GM21723 (cell line): ENCODE results near the gene UCN.
"Not testable (repeated sequence)": the region's sequence is repeated elsewhere in the genome, so short reads cannot be mapped to it uniquely, and the experiment has no call there.

Experiments
- ATAC-seq: cut with Tn5 transposase; IDR thresholded peaks from one replicate; pipeline ENCODE4 v1.9.1; 2021; ENCODE audit warnings: mild to moderate bottlenecking, moderate library complexity; ENCODE audit not compliant: unreplicated experiment

UCN gene

DNA sequence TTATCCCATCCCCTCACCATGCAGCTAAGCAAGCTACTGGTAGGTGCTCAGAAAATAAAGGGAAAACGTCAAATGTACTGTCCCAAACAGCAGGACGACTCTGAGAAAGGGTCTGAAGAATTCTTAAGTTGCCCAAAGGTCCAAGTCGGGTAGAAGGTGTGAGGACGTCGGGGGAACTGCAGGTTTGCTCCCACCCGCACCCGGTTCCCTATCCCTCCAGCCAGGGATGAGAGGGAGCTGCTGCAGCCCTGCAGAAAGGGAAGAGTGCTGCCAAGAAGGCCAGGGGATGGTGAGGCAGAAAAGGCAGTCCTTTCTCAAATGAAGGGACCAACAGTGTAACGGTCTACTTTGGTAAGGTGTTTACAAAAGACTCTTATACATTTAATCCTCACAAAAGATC lies 6.9 kb upstream of the UCN start:
- ATAC-seq = no peak

DNA sequence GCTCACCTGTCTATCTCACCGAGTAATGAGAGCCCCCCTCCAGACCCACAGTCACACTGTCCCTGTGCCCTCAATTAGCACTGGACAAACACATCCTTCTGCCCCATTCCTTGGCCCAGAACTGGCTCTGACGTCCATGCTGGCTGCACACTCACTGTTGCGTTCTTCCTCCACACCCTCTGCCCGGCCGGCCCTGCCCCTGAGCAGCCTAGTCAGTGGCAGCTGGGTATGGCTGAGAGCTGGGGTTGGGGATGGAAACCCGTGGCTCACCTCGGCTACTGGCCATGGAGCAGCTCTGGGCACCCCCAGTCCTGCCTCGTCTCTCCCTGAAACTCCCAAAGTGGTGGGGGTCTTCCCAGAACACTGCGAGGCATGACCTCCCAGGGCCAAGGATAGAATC lies 6.5 kb upstream of the UCN start:
- ATAC-seq = no peak

DNA sequence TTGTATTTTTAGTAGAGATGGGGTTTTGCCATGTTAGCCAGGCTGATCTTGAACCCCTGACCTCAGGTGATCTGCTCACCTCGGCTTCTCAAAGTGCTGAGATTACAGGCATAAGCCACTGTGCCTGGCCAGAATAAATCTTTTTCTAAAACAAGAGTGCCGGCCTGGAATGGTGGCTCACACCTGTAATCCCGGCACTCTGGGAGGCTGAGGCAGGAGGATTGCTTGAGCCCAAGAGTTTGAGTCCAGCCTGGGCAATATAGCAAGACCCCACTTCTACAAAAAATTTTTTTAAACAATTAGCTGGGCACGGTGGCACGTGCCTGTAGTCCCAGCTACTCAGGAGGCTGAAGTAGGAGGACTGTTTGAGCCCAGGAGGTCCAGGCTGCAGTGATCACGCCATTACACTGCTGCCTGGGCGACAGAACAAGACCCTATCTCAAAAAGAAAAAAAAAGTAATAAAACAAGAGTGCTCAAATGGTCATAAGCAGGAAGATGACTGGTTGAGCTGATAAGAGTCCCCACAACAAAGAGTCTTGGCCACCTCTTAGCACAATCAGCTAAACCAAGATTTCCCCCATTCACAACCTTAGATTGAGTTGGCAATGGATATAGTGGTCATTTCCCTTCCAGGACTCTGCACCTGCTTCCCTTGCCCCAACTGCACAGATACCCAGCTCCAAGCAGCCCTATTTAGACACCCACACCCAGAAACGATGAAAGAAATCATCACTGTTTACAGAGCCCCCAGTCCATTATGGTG lies 5.8 kb upstream of the UCN start:
- no peak for ATAC-seq

DNA sequence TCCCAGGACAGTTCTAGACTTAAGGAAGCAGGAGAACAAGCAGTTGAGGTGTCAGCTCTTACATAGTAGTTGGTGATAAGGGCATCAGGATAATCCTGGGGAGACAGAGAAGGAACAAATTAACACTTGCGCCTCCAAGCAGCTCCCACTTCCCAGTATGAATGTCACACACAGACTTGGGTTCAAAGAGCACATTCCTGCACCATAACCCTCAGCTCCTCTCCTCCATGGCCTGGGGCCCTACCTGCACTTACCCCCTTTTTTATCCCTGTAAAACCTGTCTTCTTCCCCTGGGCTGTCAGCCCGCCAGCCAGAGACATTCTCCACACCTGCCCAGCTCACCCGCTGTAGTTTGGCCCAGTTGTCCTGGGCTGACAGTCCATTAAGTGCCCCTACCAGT lies 3.9 kb upstream of the UCN start:
- ATAC-seq = no peak

DNA sequence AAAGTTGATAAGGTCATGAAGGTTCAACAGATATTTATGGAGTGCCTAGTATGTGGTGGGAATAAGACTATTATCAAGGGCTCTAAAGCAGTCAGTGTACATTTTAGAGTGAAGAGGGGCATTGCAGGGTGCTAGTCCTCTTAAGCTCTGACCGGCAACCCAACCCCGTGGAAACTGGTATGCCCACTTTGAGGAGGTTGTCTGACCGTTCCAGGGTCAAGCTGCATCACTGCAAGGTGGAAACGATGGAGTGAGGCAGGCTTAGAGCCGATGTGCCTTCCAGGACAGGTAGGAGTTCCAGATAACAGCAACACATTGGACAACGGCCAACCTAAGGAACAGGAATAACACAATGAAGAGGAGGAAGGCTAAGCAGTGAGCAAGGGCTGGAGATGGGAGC lies 1.4 kb upstream of the UCN start:
- no peak for ATAC-seq

GRCh38 chr2:27307545-27308358 lies 493 bp downstream of the UCN start:
- no peak for ATAC-seq

DNA sequence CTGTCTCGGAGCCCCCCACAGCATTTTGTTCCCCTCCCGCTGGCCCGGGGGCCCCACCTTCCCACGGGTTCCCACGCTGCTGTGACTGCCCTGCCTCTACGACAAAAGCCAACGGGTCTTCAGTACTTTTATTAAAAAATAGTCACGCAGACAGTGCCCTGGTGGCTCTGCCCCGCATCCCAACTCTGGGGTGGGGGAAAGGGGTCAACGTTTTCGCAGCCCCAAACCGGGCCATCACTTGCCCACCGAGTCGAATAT lies 1.0 kb downstream of the UCN start:
- no peak for ATAC-seq

GRCh38 chr2:27306573-27307286 lies 1.5 kb downstream of the UCN start:
- no peak for ATAC-seq

DNA sequence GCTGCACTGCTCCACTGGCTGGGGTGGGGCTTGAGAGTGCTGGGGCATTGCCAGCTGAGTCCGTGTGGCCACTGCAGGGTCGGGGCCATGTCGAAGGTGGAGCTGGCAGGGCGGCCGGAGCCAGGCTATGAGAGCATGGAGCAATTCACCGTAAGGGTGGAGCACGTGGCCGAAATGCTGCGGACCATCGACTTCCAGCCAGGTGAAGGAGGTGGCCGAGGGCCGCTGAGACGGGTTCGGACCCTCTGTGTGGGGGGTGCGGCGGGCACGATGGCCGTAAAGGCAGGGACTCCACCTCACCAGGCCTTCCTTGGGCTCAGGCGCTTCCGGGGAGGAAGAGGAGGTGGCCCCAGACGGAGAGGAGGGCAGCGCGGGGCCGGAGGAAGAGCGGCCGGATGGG lies 2.1 kb downstream of the UCN start:
- ATAC-seq = no peak

GRCh38 chr2:27305516-27305915 lies 2.7 kb downstream of the UCN start:
- ATAC-seq = no peak

DNA sequence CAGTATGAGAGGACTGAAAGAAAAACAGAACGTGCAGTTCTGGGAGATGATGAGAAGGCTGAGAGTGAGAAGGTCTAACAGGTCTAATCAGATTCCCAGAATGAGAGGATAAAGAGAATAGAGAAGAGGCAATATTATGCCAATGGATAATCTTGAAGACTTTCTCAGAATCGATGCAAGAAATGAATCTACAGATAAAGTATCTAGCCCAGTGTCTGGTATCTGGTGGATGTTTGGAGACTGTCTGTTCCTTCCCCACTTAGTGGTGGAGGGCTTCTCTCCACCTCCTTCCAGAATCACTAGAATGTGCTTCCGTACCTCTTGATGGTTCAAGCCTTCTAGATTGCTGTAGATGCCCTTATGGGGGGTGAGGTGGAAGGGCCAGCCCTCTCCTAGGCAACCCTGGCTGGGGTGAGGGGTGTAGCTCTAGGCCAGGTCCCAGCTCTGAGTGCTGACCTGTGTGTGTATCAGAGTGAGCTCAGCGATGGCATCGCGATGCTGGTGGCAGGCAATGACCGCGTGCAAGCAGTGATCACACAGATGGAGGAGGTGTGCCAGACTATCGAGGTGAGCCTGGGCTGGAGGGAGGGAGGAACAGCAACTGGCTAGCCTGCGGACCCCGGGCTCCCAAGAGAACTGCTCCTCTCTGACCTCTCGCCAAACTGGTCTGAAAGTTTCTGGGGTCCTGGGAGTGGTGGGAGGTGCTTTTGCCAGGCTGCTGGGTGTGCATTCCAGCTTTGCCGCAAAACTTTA lies 3.6 kb downstream of the UCN start:
- ATAC-seq = no peak

- ATAC-seq = no peak
Observed at GRCh38 chr2:27303093-27304025, 4.9 kb downstream of the UCN start.

- ATAC-seq = not testable (repeated sequence)
Observed at GRCh38 chr2:27300606-27301005, 7.6 kb downstream of the UCN start.

GRCh38 chr2:27298391-27299080 lies 9.7 kb downstream of the UCN start:
- no peak for ATAC-seq

DNA sequence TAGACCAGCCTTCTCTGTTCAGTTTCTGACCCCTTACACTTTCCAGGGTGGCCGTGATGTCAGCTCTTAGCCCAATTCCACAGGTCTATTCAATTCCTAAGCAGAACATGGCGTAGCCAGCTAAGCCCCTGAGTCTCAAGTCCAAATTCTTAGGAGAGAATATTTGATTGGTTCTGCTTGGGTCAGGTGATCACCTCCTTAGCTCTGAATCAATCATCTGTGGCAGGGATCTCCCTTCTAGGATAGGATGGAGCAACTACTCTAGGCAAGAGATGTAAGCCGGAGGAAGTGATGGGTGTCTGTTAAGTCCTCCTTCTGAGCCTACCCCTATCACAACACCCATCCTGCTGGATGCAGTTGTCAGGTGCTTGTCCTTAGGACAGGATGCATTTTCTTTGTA lies 11.1 kb downstream of the UCN start:
- no peak for ATAC-seq

- no peak for ATAC-seq
Observed at GRCh38 chr2:27296481-27296880, 11.8 kb downstream of the UCN start.

GRCh38 chr2:27294928-27295327 lies 13.3 kb downstream of the UCN start:
- ATAC-seq = no peak

GRCh38 chr2:27291865-27292264 lies 16.4 kb downstream of the UCN start:
- ATAC-seq = no peak

GRCh38 chr2:27290549-27290948 lies 17.7 kb downstream of the UCN start:
- no peak for ATAC-seq

- no peak for ATAC-seq
Observed at GRCh38 chr2:27288610-27289009, 19.6 kb downstream of the UCN start.
